Mesodermal cell (in vitro differentiated cells): Measurements from ENCODE around the gene FASTK.

ENCODE experiments used
- H3K27ac ChIP-seq: 2 replicates; pipeline ENCODE4 v1.7.0; 2013; ENCODE audit warnings: mild to moderate bottlenecking, low read depth, low read length, moderate library complexity; ENCODE audit not compliant: severe bottlenecking
- H3K36me3 ChIP-seq: 2 replicates; pipeline ENCODE4 v1.7.1; 2013; ENCODE audit warnings: mild to moderate bottlenecking, low read length, moderate library complexity; ENCODE audit not compliant: control insufficient read depth, insufficient read depth
- H3K4me1 ChIP-seq: one replicate; pipeline ENCODE4 v1.7.1; 2013; ENCODE audit warnings: mild to moderate bottlenecking, low read length; ENCODE audit not compliant: insufficient read depth, control insufficient read depth, poor library complexity, severe bottlenecking
- H3K4me3 ChIP-seq: 2 replicates; pipeline ENCODE4 v1.7.0; 2013; ENCODE audit warnings: low read length, control low read depth, mild to moderate bottlenecking; ENCODE audit not compliant: insufficient read depth, poor library complexity, severe bottlenecking; ENCODE audit errors: extremely low read depth
- H3K9me3 ChIP-seq: 2 replicates; pipeline ENCODE4 v1.7.1; 2013; ENCODE audit warnings: mild to moderate bottlenecking, low read length, moderate library complexity; ENCODE audit not compliant: control insufficient read depth
- WGBS, 2 experiments: methylation state at CpG; one replicate each; pipeline ENCODE4 v1.1.5; 2013; ENCODE audit warnings: missing lambda C conversion rate in 2 of 2; ENCODE audit not compliant: insufficient coverage in 2 of 2; 5-methylcytosine and 5-hydroxymethylcytosine counted together

Gene FASTK

GRCh38 chr7:151040616-151041375, 39.8 kb downstream of the FASTK start:
- Histone ChIP-seq H3K4me1 (peaks cover 31% of the 10 kb centered on the region), H3K4me3 (no peak overlapping the region), H3K9me3 (no peaks in the 10 kb centered on the region), H3K36me3 (peaks cover 17% of the 10 kb centered on the region), H3K27ac (no peak overlapping the region)
- 96 to 97% methylated on average over 25 to 27 of the region's 30 CpGs for WGBS, 2 experiments

- Histone ChIP-seq H3K27ac (peak overlapping the region; percentile 86), H3K9me3 (no peaks in the 10 kb centered on the region), H3K36me3 (peaks cover 24% of the 10 kb centered on the region), H3K4me1 (peaks cover 31% of the 10 kb centered on the region), H3K4me3 (no peak overlapping the region)
- WGBS, 2 experiments, result 84 to 89% methylated on average over 14 of the region's 18 CpGs
Observed at GRCh38 chr7:151039850-151040548, 40.6 kb downstream of the FASTK start.

GRCh38 chr7:151038951-151039849, 41.4 kb downstream of the FASTK start:
- Histone ChIP-seq H3K36me3 (peaks cover 27% of the 10 kb centered on the region), H3K9me3 (no peaks in the 10 kb centered on the region), H3K27ac (peak overlapping the region; percentile 86), H3K4me1 (peaks cover 31% of the 10 kb centered on the region), H3K4me3 (no peak overlapping the region)
- 48 to 62% methylated on average over 9 of the region's 12 CpGs for WGBS, 2 experiments

GRCh38 chr7:151035902-151036301, 44.7 kb downstream of the FASTK start:
- H3K36me3 ChIP-seq, result peaks cover 43% of the 10 kb centered on the region
- peaks cover 31% of the 10 kb centered on the region for H3K4me1 ChIP-seq
- no peak overlapping the region for H3K27ac ChIP-seq
- no peak overlapping the region for H3K4me3 ChIP-seq
- 92 to 97% methylated on average over 12 to 14 of the region's 17 CpGs for WGBS, 2 experiments
- H3K9me3 ChIP-seq, result no peaks in the 10 kb centered on the region

GRCh38 chr7:151035026-151035717, 45.4 kb downstream of the FASTK start:
- Histone ChIP-seq H3K36me3 (peaks cover 43% of the 10 kb centered on the region), H3K9me3 (no peaks in the 10 kb centered on the region), H3K27ac (no peak overlapping the region), H3K4me3 (no peak overlapping the region), H3K4me1 (peaks cover 27% of the 10 kb centered on the region)
- 89 to 91% methylated on average over 20 of the region's 21 CpGs for WGBS, 2 experiments

- Histone ChIP-seq H3K4me3 (no peak overlapping the region), H3K27ac (no peak overlapping the region), H3K36me3 (peaks cover 45% of the 10 kb centered on the region), H3K4me1 (peaks cover 20% of the 10 kb centered on the region), H3K9me3 (no peaks in the 10 kb centered on the region)
- WGBS, 2 experiments, result 96 to 98% methylated on average over 16 to 19 of the region's 21 CpGs
Observed at GRCh38 chr7:151034312-151035025, 46.1 kb downstream of the FASTK start.

- no peaks in the 10 kb centered on the region for H3K9me3 ChIP-seq
- H3K36me3 ChIP-seq, result peaks cover 45% of the 10 kb centered on the region
- H3K4me1 ChIP-seq, result peaks cover 16% of the 10 kb centered on the region
- H3K4me3 ChIP-seq, result no peak overlapping the region
- WGBS, 2 experiments, result 83 to 84% methylated on average over 2 to 4 of the region's 5 CpGs
- H3K27ac ChIP-seq, result no peak overlapping the region
Observed at GRCh38 chr7:151033864-151034249, 46.8 kb downstream of the FASTK start.

GRCh38 chr7:151032936-151033863, 47.4 kb downstream of the FASTK start:
- no peaks in the 10 kb centered on the region for H3K9me3 ChIP-seq
- WGBS, 2 experiments, result 89 to 90% methylated on average over 14 to 16 of the region's 17 CpGs
- H3K4me1 ChIP-seq, result peaks cover 9% of the 10 kb centered on the region
- H3K27ac ChIP-seq, result no peak overlapping the region
- peaks cover 45% of the 10 kb centered on the region for H3K36me3 ChIP-seq
- no peak overlapping the region for H3K4me3 ChIP-seq

- Histone ChIP-seq H3K4me1 (peaks cover 12% of the 10 kb centered on the region), H3K9me3 (no peaks in the 10 kb centered on the region), H3K36me3 (peaks cover 30% of the 10 kb centered on the region), H3K27ac (no peak overlapping the region), H3K4me3 (no peak overlapping the region)
- 100% methylated on average over 2 of the region's 4 CpGs for WGBS, 2 experiments
Observed at GRCh38 chr7:151031011-151031410, 49.6 kb downstream of the FASTK start.
